Stimulated activated CD8-positive, alpha-beta memory T cell treated with anti-CD3 and anti-CD28 coated beads, Interleukin-15, amount 100 ng/mL, for 1 hour (primary cell): ENCODE measurements around the gene SLC2A14.
"Not testable (repeated sequence)": the region's sequence is repeated elsewhere in the genome, so short reads cannot be mapped to it uniquely, and the experiment has no call there.

Experiments used
- DNase-seq: peaks from one replicate; pipeline ENCODE4 v3.0.0-alpha.2; 2020; ENCODE audit warnings: low read depth

SLC2A14 gene

GRCh38 chr12:7872566-7873319 is at the start of gene SLC2A14:
SLC2A14 (minus strand) TSS chr12:7872915; CDS start chr12:7869880, 3,035 bp downstream.
- no peak for DNase-seq

GRCh38 chr12:7921181-7921580 is 48.5 kb upstream of the SLC2A14 start:
- not testable (repeated sequence) for DNase-seq

DNA sequence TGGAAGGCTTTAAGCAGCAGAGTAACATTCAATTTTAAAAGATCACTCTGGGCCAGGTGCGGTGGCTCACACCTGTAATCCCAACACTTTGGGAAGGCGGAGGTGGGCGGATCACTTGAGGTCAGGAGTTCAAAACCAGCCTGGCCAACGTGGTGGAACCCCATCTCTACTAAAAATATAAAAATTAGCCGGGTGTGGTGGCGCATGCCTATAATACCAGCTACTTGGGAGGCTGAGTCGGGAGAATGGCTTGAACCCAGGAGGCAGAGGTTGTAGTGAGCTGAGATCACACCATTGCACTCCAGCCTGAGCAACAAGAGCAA is 45.5 kb upstream of the SLC2A14 start:
- DNase-seq = not testable (repeated sequence)

DNA sequence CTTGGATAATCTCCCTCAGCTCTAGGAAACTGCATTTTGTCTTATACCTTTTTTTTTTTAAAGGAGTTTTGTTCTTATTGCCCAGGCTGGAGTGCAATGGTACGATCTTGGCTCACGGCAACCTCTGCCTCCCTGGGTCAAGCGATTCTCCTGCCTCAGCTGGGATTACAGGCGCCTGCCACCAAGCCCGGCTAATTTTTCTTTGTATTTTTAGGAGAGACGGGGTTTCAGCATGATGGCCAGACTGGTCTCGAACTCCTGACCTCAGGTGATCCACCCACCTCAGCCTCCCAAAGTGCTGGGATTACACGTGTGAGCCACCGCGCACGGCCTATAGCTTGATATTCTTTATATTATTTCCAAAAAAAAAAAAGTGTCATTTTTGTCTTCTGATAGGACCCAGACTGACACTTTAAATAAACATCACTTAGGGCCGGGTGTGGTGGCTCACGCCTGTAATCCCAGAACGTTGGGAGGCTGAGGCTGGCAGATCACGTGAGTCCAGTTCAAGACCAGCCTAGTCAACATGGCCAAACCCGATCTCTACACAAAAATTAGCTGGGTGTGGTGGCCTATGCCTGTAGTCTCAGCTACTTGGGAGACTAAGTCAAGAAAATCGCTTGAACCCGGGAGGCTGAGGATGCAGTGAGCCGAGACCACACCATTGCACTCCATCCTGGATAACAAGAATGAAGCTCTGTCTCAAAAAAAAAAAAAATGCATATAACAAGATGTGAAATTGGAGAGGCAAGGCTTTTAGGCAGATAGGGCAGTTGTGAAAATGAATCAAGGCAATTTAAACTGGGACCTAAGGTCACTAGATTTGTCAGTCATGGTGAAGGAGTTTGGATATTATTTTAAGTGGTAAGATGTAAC is 44.9 kb upstream of the SLC2A14 start:
- no peak for DNase-seq

GRCh38 chr12:7916936-7917335 is 44.2 kb upstream of the SLC2A14 start:
- DNase-seq = no peak

DNA sequence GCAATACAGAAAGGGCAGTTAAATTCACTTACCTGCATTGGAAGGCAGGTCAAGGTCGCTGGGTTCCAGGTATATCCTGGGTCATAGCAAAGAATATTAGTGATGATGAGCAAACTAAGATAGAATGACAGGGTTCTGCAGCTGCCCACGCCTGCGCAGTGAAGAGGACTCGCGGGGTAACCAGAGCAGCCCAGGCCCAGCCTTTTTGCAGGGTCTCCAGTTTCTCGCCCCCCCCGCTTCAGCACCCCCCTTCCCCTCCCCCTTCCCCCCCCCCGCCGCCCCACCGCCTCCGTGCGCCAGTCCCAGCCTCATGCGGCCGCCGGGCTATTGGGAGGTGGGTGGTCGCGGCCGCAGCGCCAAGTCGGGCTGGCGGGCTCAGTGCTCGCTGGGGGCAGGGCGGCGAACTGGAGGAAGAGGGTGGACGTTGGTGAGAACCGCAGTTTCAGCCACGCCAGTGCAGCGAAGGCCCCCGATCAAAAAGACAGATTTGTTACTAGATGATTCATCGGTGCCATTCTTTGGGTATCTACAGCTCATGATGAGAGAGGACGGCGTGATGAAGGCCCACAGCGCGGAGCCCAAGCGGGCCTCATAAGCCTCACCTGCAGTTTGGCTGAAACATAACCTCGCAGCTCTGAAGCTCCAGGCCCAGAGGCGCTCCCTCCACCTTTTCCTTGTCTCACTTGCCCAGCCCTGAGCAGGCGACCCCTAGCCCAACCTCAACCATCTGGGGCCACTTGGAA is 43.1 kb upstream of the SLC2A14 start:
- DNase-seq = no peak

DNA sequence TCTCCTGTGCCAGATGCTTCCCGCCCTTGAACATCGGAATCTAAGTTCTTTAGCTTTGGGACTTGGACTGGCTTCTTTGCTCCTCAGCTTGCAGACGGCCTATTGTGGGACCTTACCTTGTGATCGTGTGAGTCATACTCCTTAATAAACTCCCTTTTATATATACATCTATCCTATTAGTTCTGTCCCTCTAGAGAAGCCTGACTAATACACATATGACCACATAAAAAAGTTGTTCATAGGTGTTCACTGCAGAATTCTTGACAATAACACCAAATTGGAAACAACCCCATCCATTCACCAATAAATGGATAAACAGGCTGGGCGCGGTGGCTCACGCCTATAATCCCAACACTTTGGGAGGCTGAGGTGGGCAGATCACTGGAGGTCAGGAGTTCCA is 37.4 kb upstream of the SLC2A14 start:
- DNase-seq = not testable (repeated sequence)

- DNase-seq = no peak
Observed at GRCh38 chr12:7907009-7907408, 34.3 kb upstream of the SLC2A14 start.

- DNase-seq = not testable (repeated sequence)
Observed at GRCh38 chr12:7906303-7906702, 33.6 kb upstream of the SLC2A14 start.

GRCh38 chr12:7905600-7906125 is 32.9 kb upstream of the SLC2A14 start:
- not testable (repeated sequence) for DNase-seq

GRCh38 chr12:7905071-7905470 is 32.4 kb upstream of the SLC2A14 start:
- DNase-seq = no peak

- DNase-seq = not testable (repeated sequence)
Observed at GRCh38 chr12:7902416-7902815, 29.7 kb upstream of the SLC2A14 start.

- DNase-seq = no peak
Observed at GRCh38 chr12:7899755-7900154, 27.0 kb upstream of the SLC2A14 start.

GRCh38 chr12:7896726-7897125 is 24.0 kb upstream of the SLC2A14 start:
- not testable (repeated sequence) for DNase-seq

DNA sequence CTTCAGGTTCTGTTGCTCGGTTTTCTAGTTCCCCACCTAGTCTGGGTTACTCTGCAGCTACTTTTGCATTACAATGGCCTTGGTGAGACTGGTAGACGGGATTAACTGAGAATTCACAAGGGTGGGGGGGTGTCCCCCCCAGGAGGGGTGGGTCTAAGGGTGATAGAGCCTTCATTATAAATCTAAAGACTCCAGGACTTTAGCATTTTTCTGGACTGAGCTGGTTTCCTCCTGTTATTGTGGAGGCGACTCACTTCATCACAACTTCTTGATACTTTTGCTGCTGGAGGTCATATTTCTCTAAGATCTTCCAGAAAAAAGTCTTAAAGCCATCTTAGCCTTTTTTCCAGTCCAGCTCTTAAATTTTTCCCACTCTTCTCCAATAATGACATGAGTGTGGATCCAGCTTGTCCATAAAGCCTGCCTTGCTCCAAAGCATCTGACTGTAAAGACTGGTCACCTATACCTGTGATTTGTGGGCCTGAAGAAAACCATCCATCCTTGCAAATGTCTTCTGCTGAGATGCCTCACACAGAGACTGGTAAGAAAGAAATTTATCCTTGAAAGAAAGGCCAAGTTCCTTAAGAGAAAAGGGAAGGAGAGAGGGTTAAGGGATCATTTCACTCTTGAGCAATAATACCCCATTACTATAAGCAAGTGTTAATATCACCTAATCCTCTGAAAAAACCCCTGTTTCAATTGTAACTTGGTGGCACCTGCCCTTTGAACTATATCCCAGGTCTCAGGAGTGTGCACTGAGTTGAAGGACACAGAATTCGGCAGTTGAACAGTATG is 19.7 kb upstream of the SLC2A14 start:
- no peak for DNase-seq

DNA sequence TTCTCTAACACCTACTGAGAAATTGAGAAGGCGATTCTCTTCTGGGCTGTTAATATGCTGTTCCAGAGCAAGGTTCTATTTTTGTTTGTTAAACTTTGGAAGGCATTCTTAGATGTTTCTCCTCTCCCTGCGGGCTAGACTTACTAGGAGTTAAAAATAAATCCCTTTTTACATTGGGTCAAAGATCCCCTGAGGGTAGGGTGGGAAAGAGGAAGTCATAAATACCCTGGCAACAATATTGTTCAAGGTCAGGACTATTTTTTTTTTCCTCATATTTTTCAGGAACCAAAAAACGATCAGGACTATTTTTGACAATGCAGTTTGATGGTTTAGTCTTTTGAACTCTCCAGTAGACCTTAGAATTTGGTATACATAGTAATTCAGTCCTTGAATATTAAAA is 12.0 kb upstream of the SLC2A14 start:
- DNase-seq = no peak

DNA sequence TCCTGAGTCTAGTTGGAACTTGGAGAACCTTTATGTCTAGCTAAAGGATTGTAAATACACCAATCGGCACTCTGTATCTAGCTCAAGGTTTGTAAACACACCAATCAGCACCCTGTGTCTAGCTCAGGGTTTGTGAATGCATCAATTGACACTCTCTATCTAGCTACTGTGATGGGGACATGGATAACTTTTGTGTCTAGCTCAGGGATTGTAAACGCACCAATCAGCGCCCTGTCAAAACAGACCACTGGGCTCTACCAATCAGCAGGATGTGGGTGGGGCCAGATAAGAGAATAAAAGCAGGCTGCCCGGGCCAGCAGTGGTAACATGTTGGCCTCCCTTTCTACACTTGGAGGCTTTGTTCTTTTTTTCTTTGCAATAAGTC is 9.0 kb upstream of the SLC2A14 start:
- DNase-seq = not testable (repeated sequence)

- not testable (repeated sequence) for DNase-seq
Observed at GRCh38 chr12:7880952-7881735, 8.4 kb upstream of the SLC2A14 start.

DNA sequence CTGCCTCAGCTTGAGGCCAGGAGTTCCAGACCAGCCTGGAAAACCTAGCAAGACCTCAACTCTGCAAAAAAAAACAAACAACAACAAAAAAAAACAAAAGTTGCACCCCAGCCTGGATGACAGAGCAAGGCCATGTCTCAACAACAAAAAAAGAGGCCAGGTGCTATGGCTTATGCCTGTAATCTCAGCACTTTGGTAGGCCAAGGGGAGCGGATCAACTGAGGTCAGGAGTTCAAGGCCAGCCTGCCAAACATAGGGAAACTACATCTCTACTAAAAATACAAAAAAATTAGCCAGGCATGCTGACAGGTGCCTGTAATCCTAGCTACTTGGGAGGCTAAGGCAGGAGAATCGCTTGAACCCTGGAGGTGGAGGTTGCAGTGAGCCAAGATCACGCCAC is 6.5 kb upstream of the SLC2A14 start:
- DNase-seq = no peak

DNA sequence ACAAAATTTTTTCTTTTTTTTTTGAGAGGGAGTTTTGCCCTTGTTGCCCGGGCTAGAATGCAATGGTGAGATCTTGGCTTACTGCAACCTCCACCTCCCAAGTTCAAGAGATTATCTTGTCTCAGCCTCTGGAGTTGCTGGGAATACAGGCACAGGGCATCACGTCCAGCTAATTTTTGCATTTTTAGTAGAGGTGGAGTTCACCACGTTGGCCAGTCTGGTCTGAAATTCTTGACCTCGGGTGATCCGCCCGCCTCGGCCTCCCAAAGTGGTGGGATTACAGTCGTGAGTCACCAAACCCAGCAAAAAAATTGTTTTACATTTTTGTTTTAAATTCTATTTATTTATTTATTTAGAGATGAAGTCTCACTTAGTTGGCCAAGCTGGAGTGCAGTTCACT is 4.7 kb upstream of the SLC2A14 start:
- no peak for DNase-seq

- DNase-seq = no peak
Observed at GRCh38 chr12:7870335-7870734, 2.4 kb downstream of the SLC2A14 start.
